Esophagus squamous epithelium (tissue), 4 donors: ENCODE measurements around the gene MAP1A.

Experiments
- CTCF ChIP-seq, 6 experiments: fragments of 450-650 bp in 4 of 6; fragments of 200-600 bp in 2 of 6; sonication (generic) in 2 of 6; IDR thresholded peaks; one replicate each; pipeline ENCODE4 v1.5.1; 2016 to 2019; ENCODE audit warnings: antibody characterized with exemption in 6 of 6, mild to moderate bottlenecking in 4 of 6, moderate library complexity in 4 of 6
- POLR2A ChIP-seq, 4 donors: fragments of 450-650 bp; IDR thresholded peaks; one replicate each; pipeline ENCODE4 v1.6.1; 2017; ENCODE audit warnings: antibody characterized with exemption in 4 of 4, mild to moderate bottlenecking in 4 of 4, moderate library complexity in 3 of 4

- no peak for TF ChIP-seq CTCF (IDR thresholded peaks at IDR 0.05)
- TF ChIP-seq POLR2A (IDR thresholded peaks at IDR 0.05) = no peak
Measured at GRCh38 chr15:43508421-43508820, 9.0 kb upstream of the MAP1A start.
